ENCODE data around the gene CDK5.
A peak's percentile ranks its signal among the peaks of the same experiment; 100 is the strongest.
"Not testable (repeated sequence)": the region's sequence is repeated elsewhere in the genome, so short reads cannot be mapped to it uniquely, and the experiment has no call there.

Gene CDK5

GRCh38 chr7:151015967-151016366 is 41.7 kb downstream of the CDK5 start:
- H3K4me3 ChIP-seq (ENCODE audit: low read length), result no peak overlapping the region
- DNase-seq (ENCODE audit: low read depth), result no peak
- TF ChIP-seq CTCF (conservative IDR thresholded peaks at IDR 0.05; ENCODE audit: low read depth, low read length), result no peak

GRCh38 chr7:151014950-151015349 is 42.7 kb downstream of the CDK5 start:
- no peak for DNase-seq (ENCODE audit: low read depth)
- no peak for TF ChIP-seq CTCF (conservative IDR thresholded peaks at IDR 0.05; ENCODE audit: low read depth, low read length)
- no peak overlapping the region for H3K4me3 ChIP-seq (ENCODE audit: low read length)

- no peak for TF ChIP-seq CTCF (conservative IDR thresholded peaks at IDR 0.05; ENCODE audit: low read depth, low read length)
Observed at GRCh38 chr7:151013733-151014497, 43.8 kb downstream of the CDK5 start.

GRCh38 chr7:151013356-151013732 is 44.4 kb downstream of the CDK5 start:
- H3K4me3 ChIP-seq (ENCODE audit: low read length), result no peak overlapping the region
- DNase-seq (ENCODE audit: low read depth), result no peak
- no peak for TF ChIP-seq CTCF (conservative IDR thresholded peaks at IDR 0.05; ENCODE audit: low read depth, low read length)

More at GRCh38 chr7:151013733-151014497, 43.8 kb downstream of the CDK5 start:
- no peak overlapping the region for H3K4me3 ChIP-seq (ENCODE audit: low read length)
- DNase-seq (ENCODE audit: low read depth), result no peak

GRCh38 chr7:151012911-151013347 is 44.8 kb downstream of the CDK5 start:
- no peak for DNase-seq (ENCODE audit: low read depth)
- TF ChIP-seq CTCF (conservative IDR thresholded peaks at IDR 0.05; ENCODE audit: low read depth, low read length), result peak; percentile 83
- peak overlapping the region; percentile 4 for H3K4me3 ChIP-seq (ENCODE audit: low read length)

GRCh38 chr7:151012031-151012692 is 45.5 kb downstream of the CDK5 start:
- DNase-seq (ENCODE audit: low read depth), result no peak
- TF ChIP-seq CTCF (conservative IDR thresholded peaks at IDR 0.05; ENCODE audit: low read depth, low read length), result no peak
- H3K4me3 ChIP-seq (ENCODE audit: low read length), result no peak overlapping the region

GRCh38 chr7:151011616-151012015 is 46.1 kb downstream of the CDK5 start:
- H3K4me3 ChIP-seq (ENCODE audit: low read length); DNase-seq (ENCODE audit: low read depth): not testable (repeated sequence)

Data from retinal pigment epithelial cell (primary cell).